Nasal cavity respiratory epithelium epithelial cell of viscerocranial mucosa (primary cell): ENCODE results near the gene PACRG. TPM values are rescaled to one million over a fixed set of nuclear protein-coding genes. Genes with fewer than 3 reads are reported as not detected.

Experiments
- total RNA-seq: library from RNA; depleted of rRNA; stranded (reverse); fragments of >200 nt; gene quantifications from 2 replicates; pipeline ENCODE4 v1.2.3, GENCODE V29; 2014

PACRG gene
- total RNA-seq: 0.21 and 0.34 TPM in 2 replicates

DNA sequence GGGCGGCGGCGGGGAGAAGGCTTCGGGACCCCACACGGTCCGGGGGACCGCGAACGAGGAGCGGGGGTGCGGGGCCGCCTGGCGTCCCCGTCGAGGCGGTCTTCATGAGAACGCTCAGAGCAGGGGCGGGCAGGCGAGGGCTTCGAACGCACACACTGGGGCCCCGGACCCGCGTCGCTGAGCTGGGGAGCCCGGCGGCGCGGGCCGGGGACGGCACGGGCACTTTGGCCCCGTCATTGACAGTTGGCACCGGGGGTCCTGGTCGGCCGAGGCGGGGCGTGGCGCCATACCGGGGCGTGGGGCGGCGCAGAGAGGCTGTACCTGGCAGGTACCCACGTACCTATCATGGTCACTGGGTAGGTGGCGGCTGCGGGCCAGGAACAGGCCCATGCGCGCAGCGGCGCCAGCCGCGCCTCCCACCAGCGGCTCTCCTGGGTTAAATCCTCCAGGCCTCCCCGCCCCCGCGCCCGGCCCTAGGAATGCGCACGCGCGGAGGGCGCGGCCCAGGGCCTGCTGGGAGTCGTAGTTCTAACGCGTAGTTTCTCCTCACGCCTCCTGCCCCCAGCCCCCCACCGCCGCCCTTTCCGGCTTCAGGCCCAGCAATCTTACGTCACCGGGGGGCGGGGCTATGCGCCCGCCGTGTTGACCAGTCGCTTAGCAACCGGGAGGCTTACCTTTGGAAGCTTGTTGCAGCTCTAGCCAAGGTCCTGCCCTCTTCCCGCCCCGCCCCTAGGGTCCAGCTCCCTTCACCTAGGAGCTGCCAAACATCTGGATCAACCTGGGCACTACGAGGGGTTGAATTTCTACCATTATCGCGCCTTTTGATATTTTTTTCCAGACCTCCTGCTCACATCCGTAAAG, at the start of gene PACRG, which contains the start of gene PRKN:
Gene PACRG, plus strand, starts transcription at position 653 of the 861 bp plus-strand sequence.
Gene PRKN, minus strand, starts transcription at position 445 of the 861 bp plus-strand sequence.

Other genes starting within 250 kb of the PACRG start
- 1.0 and 1.9 TPM in 2 replicates for gene PRKN, start 208 bp upstream of the PACRG start, total RNA-seq